Endothelial cell of umbilical vein (primary cell): Measurements from ENCODE around the gene EFNA5. TPM values are rescaled to one million over a fixed set of nuclear protein-coding genes. Genes with fewer than 3 reads are reported as not detected.

ENCODE experiments used
- BruUV-seq: library from RNA; stranded (reverse); fragments of 400-500 nt; replicated peaks from 2 replicates; lab custom pipeline; 2021; lab: Mats Ljungman, UMichigan
- CTCF ChIA-PET: fragments of 300-600, 350-600 bp; sonication (Branson Sonifier 250); formaldehyde crosslinking; loops from one replicate; lab custom pipeline; 2021; ENCODE audit warnings: antibody characterized with exemption, inconsistent platforms; lab: Charles Lee
- POLR2A ChIA-PET: fragments of 300-600, 350-600 bp; sonication (Branson Sonifier 250); formaldehyde crosslinking; loops from one replicate; lab custom pipeline; 2021; ENCODE audit warnings: antibody characterized with exemption, inconsistent platforms; lab: Charles Lee
- DNase-seq: peaks from one replicate; pipeline ENCODE4 v3.0.0-alpha.2; 2011; ENCODE audit warnings: low read depth, low spot score
- FAIRE-seq: peaks from 2 replicates; lab custom pipeline; 2011; peaks lifted over from hg19 to GRCh38; lab: Jason Lieb, UNC
- H2AFZ ChIP-seq: 2 replicates; pipeline ENCODE4 v1.6.0; 2012; ENCODE audit warnings: low read depth, low read length, control low read depth, inconsistent platforms
- H3K27ac ChIP-seq: 2 replicates; pipeline ENCODE4 v1.5.1; 2011; ENCODE audit warnings: low read depth, mild to moderate bottlenecking, control low read depth, low read length, moderate library complexity; ENCODE audit not compliant: insufficient read depth
- H3K27me3 ChIP-seq, 2 experiments: 2 replicates each; pipeline versions ENCODE4 v1.6.0 to v1.6.1; 2011; ENCODE audit warnings: low read length in 2 of 2, mixed read lengths in 1 of 2; ENCODE audit not compliant: control insufficient read depth in 2 of 2, insufficient read depth in 2 of 2
- H3K36me3 ChIP-seq, 2 experiments: 2 replicates in 1 of 2; 3 replicates in 1 of 2; pipeline ENCODE4 v1.5.1; 2011; ENCODE audit warnings: low read length in 2 of 2, mild to moderate bottlenecking in 1 of 2, moderate library complexity in 1 of 2; ENCODE audit not compliant: control insufficient read depth in 2 of 2, insufficient read depth in 2 of 2; ENCODE audit errors: extremely low read depth in 1 of 2
- H3K4me1 ChIP-seq: 3 replicates; pipeline ENCODE4 v1.5.1; 2011; ENCODE audit warnings: mild to moderate bottlenecking, low read length; ENCODE audit not compliant: control insufficient read depth, insufficient read depth; ENCODE audit errors: extremely low read depth
- H3K4me2 ChIP-seq: 2 replicates; pipeline ENCODE4 v1.6.1; 2011; ENCODE audit warnings: low read length, control low read depth, mixed read lengths; ENCODE audit not compliant: insufficient read depth
- H3K4me3 ChIP-seq, 3 experiments: fragments of 200-600 bp in 1 of 3; sonication (generic), shearing (Covaris generic) in 1 of 3; replicated peaks in 1 of 3; 2 replicates each; pipeline ENCODE4 v1.5.1; 2011 to 2016; ENCODE audit warnings: control low read depth in 3 of 3, low read length in 3 of 3, mild to moderate bottlenecking in 2 of 3, inconsistent platforms in 1 of 3, low read depth in 1 of 3, moderate library complexity in 1 of 3; ENCODE audit not compliant: insufficient read depth in 1 of 3
- H3K79me2 ChIP-seq: 2 replicates; pipeline ENCODE4 v1.6.0; 2012; ENCODE audit warnings: low read length, inconsistent platforms; ENCODE audit not compliant: control insufficient read depth, insufficient read depth
- H3K9ac ChIP-seq: replicated peaks from 2 replicates; pipeline ENCODE3; 2011; ENCODE audit warnings: low read length, control low read depth; ENCODE audit not compliant: insufficient read depth; ENCODE audit errors: extremely low read depth
- H3K9me1 ChIP-seq: replicated peaks from 3 replicates; pipeline ENCODE4 v1.6.0; 2011; ENCODE audit warnings: mild to moderate bottlenecking, low read length; ENCODE audit not compliant: control insufficient read depth, insufficient read depth; ENCODE audit errors: extremely low read depth
- H3K9me3 ChIP-seq: replicated peaks from 2 replicates; pipeline ENCODE4 v1.5.1; 2012; ENCODE audit warnings: low read length, inconsistent platforms; ENCODE audit not compliant: control insufficient read depth, insufficient read depth
- H4K20me1 ChIP-seq: replicated peaks from 2 replicates; pipeline ENCODE3; 2011; ENCODE audit warnings: mild to moderate bottlenecking, low read length; ENCODE audit not compliant: control insufficient read depth, insufficient read depth; ENCODE audit errors: extremely low read depth
- EZH2 ChIP-seq: IDR thresholded peaks from 2 replicates; pipeline ENCODE4 v1.6.1; 2012; ENCODE audit warnings: borderline replicate concordance, low read depth, mild to moderate bottlenecking, moderate library complexity, low read length, inconsistent platforms; ENCODE audit not compliant: severe bottlenecking
- FOS ChIP-seq: IDR thresholded peaks from 2 replicates; pipeline ENCODE4 v1.6.1; 2011; ENCODE audit warnings: mild to moderate bottlenecking, low read length, moderate library complexity, borderline replicate concordance; ENCODE audit not compliant: insufficient read depth
- GATA2 ChIP-seq: IDR thresholded peaks from 2 replicates; pipeline ENCODE4 v1.7.0; 2011; ENCODE audit warnings: low read depth, mild to moderate bottlenecking, moderate library complexity, mixed read lengths, low read length; ENCODE audit not compliant: insufficient read length, insufficient read depth
- JUN ChIP-seq: IDR thresholded peaks from 2 replicates; pipeline ENCODE4 v1.6.1; 2011; ENCODE audit warnings: borderline replicate concordance, low read depth; ENCODE audit not compliant: insufficient read length, insufficient read depth
- MYC ChIP-seq: IDR thresholded peaks from one replicate; pipeline ENCODE4 v1.6.1; 2011; ENCODE audit warnings: mild to moderate bottlenecking, low read depth, low read length
- POLR2A ChIP-seq: IDR thresholded peaks from 2 replicates; pipeline ENCODE4 v1.6.1; 2012; ENCODE audit warnings: low read depth, mild to moderate bottlenecking, control low read depth, low read length
- POLR2AphosphoS5 ChIP-seq: IDR thresholded peaks from 2 replicates; pipeline ENCODE4 v1.6.1; 2012; ENCODE audit warnings: low read depth, mild to moderate bottlenecking, control low read depth, low read length, moderate library complexity; ENCODE audit not compliant: insufficient read depth
- dilution Hi-C: fragments of 300-500 bp; cut with MboI; formaldehyde crosslinking; loops from one replicate; pipeline ENCODE4 v1.15.0; 2019; ENCODE audit warnings: low sequenced_read_pairs; ENCODE audit not compliant: extremely low pct_ligation_motif_present
- intact Hi-C: fragments of 100-400 bp; cut with micrococcal nuclease; formaldehyde crosslinking; loops from one replicate; pipeline ENCODE4 v1.10.0; 2022
- polyA plus RNA-seq, 4 experiments: library from polyadenylated mRNA; depleted of rRNA in 3 of 4; stranded (reverse) in 3 of 4; unstranded in 1 of 4; fragments of >200 nt; gene quantifications; 2 replicates each; pipeline versions ENCODE4 v1.2.1 to v1.2.3, GENCODE V29; 2011 to 2012; ENCODE audit warnings: missing spikeins in 1 of 4
- total RNA-seq: library from RNA; stranded (reverse); gene quantifications from 2 replicates; pipeline ENCODE4 v1.2.3, GENCODE V29; 2021
- TF ChIP-seq, protein P1 (sequence below): IDR thresholded peaks from 2 replicates; pipeline ENCODE4 v1.6.1; 2011; ENCODE audit not compliant: insufficient read depth, insufficient read length
- TF ChIP-seq, protein P2 (sequence below), 2 donors: IDR thresholded peaks; 1 replicate in 1 of 2; 2 replicates in 1 of 2; pipeline ENCODE4 v1.5.1; 2011; ENCODE audit warnings: low read length in 2 of 2, mild to moderate bottlenecking in 2 of 2, moderate library complexity in 2 of 2, control low read depth in 1 of 2, inconsistent platforms in 1 of 2, low read depth in 1 of 2; ENCODE audit not compliant: insufficient read depth in 1 of 2; ENCODE audit errors: extremely low read depth in 1 of 2

Gene EFNA5
- total and polyA plus RNA-seq, 2 donors (not counting 3 experiments of a cell fraction or from before 2014, with no cell fraction given) = 13.6 to 22.1 TPM

DNA sequence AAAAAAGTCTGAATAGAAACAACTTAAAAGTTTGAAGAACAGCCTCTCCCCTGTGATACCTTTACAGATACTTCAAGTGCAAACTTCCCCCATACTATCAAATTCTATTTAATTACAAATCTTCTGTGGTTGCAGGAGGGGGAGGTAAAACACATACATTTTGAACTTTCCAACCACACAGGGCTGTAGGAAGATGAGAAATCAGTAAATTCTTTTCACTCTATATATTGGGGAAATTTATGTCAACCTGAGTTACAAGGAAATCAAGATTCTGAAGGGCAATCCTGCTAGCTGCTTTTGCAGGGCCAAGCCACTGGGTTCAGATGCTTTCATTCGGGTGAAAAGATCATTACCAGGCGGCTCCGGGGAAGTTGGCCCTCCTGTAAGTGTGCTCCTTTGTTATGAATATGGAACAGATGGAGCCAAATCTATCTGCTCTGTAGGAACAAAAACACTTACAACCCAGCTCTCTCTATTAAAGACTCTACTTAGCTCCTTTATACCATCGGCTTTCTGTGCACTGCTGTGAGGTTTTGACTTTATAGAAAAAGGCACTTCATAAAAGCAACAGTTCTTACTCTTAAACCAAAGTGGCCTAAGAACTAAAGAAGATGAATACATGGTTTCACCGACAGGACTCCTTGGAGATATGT, 269.1 kb downstream of the EFNA5 start:
- CTCF ChIA-PET = interaction anchor here (0.9 kb wide), 1 partner anchor 170 kb away, joined by 3 read pairs; no protein-coding TSS in a partner anchor
- no peaks in the 10 kb centered on the region for H3K79me2 ChIP-seq
- H3K9ac ChIP-seq = no peak overlapping the region
- FAIRE-seq (no peak), DNase-seq (no peak)
- H3K27me3 ChIP-seq = no peaks in the 10 kb centered on the region
- H3K9me3 ChIP-seq = no peaks in the 10 kb centered on the region
- H3K4me1 ChIP-seq = no peaks in the 10 kb centered on the region
- POLR2A ChIA-PET = no interaction called here
- H2AFZ ChIP-seq = no peak overlapping the region
- BruUV-seq = no TSS peak
- H3K4me2 ChIP-seq = no peak overlapping the region
- TF ChIP-seq POLR2A (no peak), MYC (no peak), EZH2 (no peak), POLR2AphosphoS5 (no peak)
- H4K20me1 ChIP-seq = no peaks in the 10 kb centered on the region
- intact Hi-C loops = no loop called here
- no peak overlapping the region for H3K27ac ChIP-seq
- no peaks in the 10 kb centered on the region for H3K9me1 ChIP-seq
- dilution Hi-C loops = no loop called here
- H3K36me3 ChIP-seq = no peaks in the 10 kb centered on the region
- H3K4me3 ChIP-seq = no peak overlapping the region

DNA sequence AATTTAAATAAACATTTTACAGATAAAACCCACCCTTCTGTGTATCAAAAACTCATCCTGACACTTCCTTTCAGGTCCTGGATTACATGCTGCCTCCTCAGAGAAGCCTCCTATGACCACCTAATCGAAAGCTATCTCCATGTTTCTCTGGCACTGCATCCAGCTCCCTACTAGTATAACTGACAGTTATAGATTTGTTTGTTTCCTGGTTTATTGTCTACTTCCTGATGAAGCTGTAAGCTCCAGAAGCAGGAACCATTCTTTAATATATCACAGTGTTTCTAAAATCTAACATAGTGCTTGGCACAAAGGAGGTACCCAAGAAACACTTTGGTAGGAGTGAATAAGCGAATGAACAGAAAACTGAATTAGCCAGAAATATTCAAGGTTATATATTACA, 270.4 kb downstream of the EFNA5 start:
- dilution Hi-C loops = no loop called here
- H3K9ac ChIP-seq = no peak overlapping the region
- ChIA-PET CTCF (interaction anchor here (1.1 to 1.5 kb wide), 3 partner anchors 10 to 172 kb away, joined by 3 to 4 read pairs (median 3); no protein-coding TSS in a partner anchor), POLR2A (no interaction called here)
- H3K4me2 ChIP-seq = no peak overlapping the region
- no peaks in the 10 kb centered on the region for H3K36me3 ChIP-seq
- H3K4me1 ChIP-seq = no peaks in the 10 kb centered on the region
- no peak overlapping the region for H3K4me3 ChIP-seq
- intact Hi-C loops = no loop called here
- BruUV-seq = no TSS peak
- no peaks in the 10 kb centered on the region for H3K79me2 ChIP-seq
- no peak for FAIRE-seq
- H3K27me3 ChIP-seq = no peaks in the 10 kb centered on the region
- no peak overlapping the region for H2AFZ ChIP-seq
- no peak for DNase-seq
- H3K9me3 ChIP-seq = no peaks in the 10 kb centered on the region
- H4K20me1 ChIP-seq = no peaks in the 10 kb centered on the region
- no peaks in the 10 kb centered on the region for H3K9me1 ChIP-seq
- H3K27ac ChIP-seq = no peak overlapping the region
- no peak for TF ChIP-seq MYC
- no peak for TF ChIP-seq POLR2A
- TF ChIP-seq FOS = no peak
- TF ChIP-seq EZH2 = no peak
- TF ChIP-seq GATA2 = no peak
- TF ChIP-seq POLR2AphosphoS5 = no peak
- TF ChIP-seq, protein P1, sequence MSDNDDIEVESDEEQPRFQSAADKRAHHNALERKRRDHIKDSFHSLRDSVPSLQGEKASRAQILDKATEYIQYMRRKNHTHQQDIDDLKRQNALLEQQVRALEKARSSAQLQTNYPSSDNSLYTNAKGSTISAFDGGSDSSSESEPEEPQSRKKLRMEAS = no peak
- TF ChIP-seq, protein P2, sequence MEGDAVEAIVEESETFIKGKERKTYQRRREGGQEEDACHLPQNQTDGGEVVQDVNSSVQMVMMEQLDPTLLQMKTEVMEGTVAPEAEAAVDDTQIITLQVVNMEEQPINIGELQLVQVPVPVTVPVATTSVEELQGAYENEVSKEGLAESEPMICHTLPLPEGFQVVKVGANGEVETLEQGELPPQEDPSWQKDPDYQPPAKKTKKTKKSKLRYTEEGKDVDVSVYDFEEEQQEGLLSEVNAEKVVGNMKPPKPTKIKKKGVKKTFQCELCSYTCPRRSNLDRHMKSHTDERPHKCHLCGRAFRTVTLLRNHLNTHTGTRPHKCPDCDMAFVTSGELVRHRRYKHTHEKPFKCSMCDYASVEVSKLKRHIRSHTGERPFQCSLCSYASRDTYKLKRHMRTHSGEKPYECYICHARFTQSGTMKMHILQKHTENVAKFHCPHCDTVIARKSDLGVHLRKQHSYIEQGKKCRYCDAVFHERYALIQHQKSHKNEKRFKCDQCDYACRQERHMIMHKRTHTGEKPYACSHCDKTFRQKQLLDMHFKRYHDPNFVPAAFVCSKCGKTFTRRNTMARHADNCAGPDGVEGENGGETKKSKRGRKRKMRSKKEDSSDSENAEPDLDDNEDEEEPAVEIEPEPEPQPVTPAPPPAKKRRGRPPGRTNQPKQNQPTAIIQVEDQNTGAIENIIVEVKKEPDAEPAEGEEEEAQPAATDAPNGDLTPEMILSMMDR (IDR thresholded peaks at IDR 0.05; ENCODE audit: extremely low read depth in 1 of 2, insufficient read depth in 1 of 2, low read depth in 1 of 2, low read length in 2 of 2) = no peak
- no peak for TF ChIP-seq JUN
